Uterus (tissue), 4 donors: ENCODE measurements around the gene DCTN2. TPM values are rescaled to one million over a fixed set of nuclear protein-coding genes. Genes with fewer than 3 reads are reported as not detected.

Experiments used
- DNase-seq, 2 donors: peaks; one replicate each; pipeline ENCODE4 v3.0.0-alpha.2; 2019 to 2020
- H3K27ac ChIP-seq, 2 donors: fragments of 200-600 bp; sonication (generic); 1 replicate in 1 of 2; 2 replicates in 1 of 2; pipeline ENCODE4 v1.5.1; 2016 to 2018
- H3K27me3 ChIP-seq, 2 donors: fragments of 200-600 bp; sonication (generic); one replicate each; pipeline ENCODE4 v1.5.1; 2018 to 2019; ENCODE audit warnings: control low read depth in 1 of 2
- H3K36me3 ChIP-seq, 2 donors: fragments of 200-600 bp; sonication (generic); one replicate each; pipeline ENCODE4 v1.5.1; 2019; ENCODE audit warnings: control low read depth in 1 of 2
- H3K4me1 ChIP-seq, 2 donors: fragments of 200-600 bp; sonication (generic); one replicate each; pipeline ENCODE4 v1.5.1; 2018 to 2019; ENCODE audit warnings: control low read depth in 1 of 2
- H3K4me3 ChIP-seq, 2 donors: fragments of 200-600 bp; sonication (generic); 1 replicate in 1 of 2; 2 replicates in 1 of 2; pipeline ENCODE4 v1.5.1; 2018 to 2019; ENCODE audit warnings: mild to moderate bottlenecking in 1 of 2
- H3K9me3 ChIP-seq, 2 donors: fragments of 200-600 bp; sonication (generic); one replicate each; pipeline ENCODE4 v1.5.1; 2019; ENCODE audit warnings: control low read depth in 1 of 2
- CTCF ChIP-seq, 4 experiments: fragments of 200-600 bp in 2 of 4; fragments of 450-650 bp in 2 of 4; sonication (generic) in 2 of 4; IDR thresholded peaks; one replicate each; pipeline ENCODE4 v1.5.1; 2016 to 2019; ENCODE audit warnings: antibody characterized with exemption in 4 of 4, mild to moderate bottlenecking in 2 of 4, moderate library complexity in 1 of 4
- POLR2A ChIP-seq, 2 donors: fragments of 450-650 bp; IDR thresholded peaks; one replicate each; pipeline ENCODE4 v1.6.1; 2016; ENCODE audit warnings: antibody characterized with exemption in 2 of 2, mild to moderate bottlenecking in 1 of 2, moderate library complexity in 1 of 2
- intact Hi-C: fragments of 100-400 bp; cut with DNase I; formaldehyde crosslinking; loops from one replicate; pipeline ENCODE4 v1.15.1; 2023; ENCODE audit warnings: low total_unique reads
- total RNA-seq, 4 donors: library from RNA; depleted of rRNA in 3 of 4; stranded (reverse); fragments of >200 nt in 3 of 4; gene quantifications; one replicate each; pipeline versions ENCODE4 v1.1.0 to v1.2.4, GENCODE V29; 2014 to 2023
- donor health status: DM: yes; HTN: yes; CAD: no.

The DCTN2 gene
- total RNA-seq, 4 donors from 2014 or later, result 117 to 175 (median 126) TPM

GRCh38 chr12:57552306-57552651 lies 5.3 kb upstream of the DCTN2 start:
- Histone ChIP-seq H3K36me3 (no peaks in the 10 kb centered on the region), H3K4me1 (no peaks in the 10 kb centered on the region), H3K9me3 (no peaks in the 10 kb centered on the region), H3K27ac (no peak overlapping the region), H3K4me3 (no peak overlapping the region), H3K27me3 (no peaks in the 10 kb centered on the region)
- no peak for TF ChIP-seq CTCF (IDR thresholded peaks at IDR 0.05)
- no peak for TF ChIP-seq POLR2A (IDR thresholded peaks at IDR 0.05)
- intact Hi-C loops, result no loop called here
- DNase-seq, result no peak

DNA sequence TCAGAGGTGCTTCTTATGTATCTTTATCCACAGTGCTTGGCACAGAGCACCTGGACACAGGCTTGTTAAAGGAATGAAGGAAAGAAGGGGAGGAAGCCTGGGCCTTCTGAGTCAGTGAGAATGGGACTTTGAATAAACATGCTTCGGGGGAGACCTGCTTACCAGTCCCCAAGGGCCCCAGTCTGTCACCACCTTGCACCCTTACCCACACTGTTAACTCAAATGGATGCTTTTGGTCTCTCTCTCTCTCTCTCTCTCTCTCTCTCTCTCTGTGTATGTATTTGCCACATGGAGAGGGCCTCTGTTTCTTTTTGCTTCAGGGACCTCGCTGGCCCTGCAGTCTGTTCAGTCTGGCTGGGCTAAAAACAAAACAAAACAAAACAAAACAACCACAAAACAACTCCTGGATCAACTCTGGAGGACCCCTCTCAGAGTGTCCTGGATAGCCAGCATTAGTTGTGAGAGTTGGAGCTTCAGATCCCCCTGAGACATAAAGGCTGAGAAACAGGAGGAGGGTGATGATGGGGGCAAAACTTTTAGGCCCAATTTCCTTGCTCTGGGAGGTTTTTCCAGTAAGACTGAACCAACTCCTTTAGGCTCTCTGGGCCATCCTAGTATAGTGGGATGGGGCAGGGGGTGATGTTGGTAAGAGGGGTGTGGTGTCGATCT lies 4.8 kb upstream of the DCTN2 start:
- DNase-seq, result no peak
- H3K9me3 ChIP-seq, result no peaks in the 10 kb centered on the region
- H3K36me3 ChIP-seq, result no peaks in the 10 kb centered on the region
- no peaks in the 10 kb centered on the region for H3K27me3 ChIP-seq
- no peak for TF ChIP-seq POLR2A (IDR thresholded peaks at IDR 0.05)
- no peak for TF ChIP-seq CTCF (IDR thresholded peaks at IDR 0.05)
- intact Hi-C loops, result no loop called here
- H3K4me3 ChIP-seq, result no peak overlapping the region
- H3K27ac ChIP-seq, result no peak overlapping the region
- H3K4me1 ChIP-seq, result no peaks in the 10 kb centered on the region

- Histone ChIP-seq H3K4me1 (peaks cover 0 to 3% of the 10 kb centered on the region in 2 donors), H3K36me3 (no peaks in the 10 kb centered on the region), H3K27ac (peak overlapping the region in 1 of 2 donors; percentile 52), H3K27me3 (no peaks in the 10 kb centered on the region), H3K9me3 (no peaks in the 10 kb centered on the region), H3K4me3 (peak overlapping the region in 1 of 2 donors; percentile 38)
- no peak for DNase-seq
- intact Hi-C loops, result no loop called here
- TF ChIP-seq POLR2A (IDR thresholded peaks at IDR 0.05), result no peak
Observed at GRCh38 chr12:57550641-57551549, 3.9 kb upstream of the DCTN2 start.

- intact Hi-C loops, result no loop called here
- peak within 1 kb of the TSS in 1 of 2 donors; percentile 52 for H3K27ac ChIP-seq
- no peaks in the 10 kb centered on the region for H3K27me3 ChIP-seq
- peak within 1 kb of the TSS; percentile 30 to 38 for H3K4me3 ChIP-seq
- DNase-seq, result peak in 1 of 2 donors; percentile 40
- TF ChIP-seq POLR2A (IDR thresholded peaks at IDR 0.05) (peak in 1 of 2 donors; percentile 28), CTCF (IDR thresholded peaks at IDR 0.05) (peak in 1 of 4 experiments; percentile 7)
- H3K36me3 ChIP-seq, result no peaks in the 10 kb centered on the region
- H3K4me1 ChIP-seq, result peaks cover 0 to 11% of the 10 kb centered on the region in 2 donors
- no peaks in the 10 kb centered on the region for H3K9me3 ChIP-seq
Observed at GRCh38 chr12:57549909-57550640, 3.1 kb upstream of the DCTN2 start, which contains the start of gene KIF5A. Gene KIF5A (plus strand): TSS chr12:57550044. CDS start chr12:57550272, 228 bp downstream.

- Histone ChIP-seq H3K4me1 (peaks cover 0 to 11% of the 10 kb centered on the region in 2 donors), H3K36me3 (no peaks in the 10 kb centered on the region), H3K4me3 (peak overlapping the region; percentile 30 to 38), H3K27me3 (no peaks in the 10 kb centered on the region), H3K27ac (peak overlapping the region in 1 of 2 donors; percentile 52), H3K9me3 (no peaks in the 10 kb centered on the region)
- TF ChIP-seq POLR2A (IDR thresholded peaks at IDR 0.05), result no peak
- TF ChIP-seq CTCF (IDR thresholded peaks at IDR 0.05), result no peak
- intact Hi-C loops, result no loop called here
- no peak for DNase-seq
Observed at GRCh38 chr12:57549203-57549908, 2.4 kb upstream of the DCTN2 start.
